UCSD-AML1 (cell line): Measurements from ENCODE around the gene TUBB1.
"Not testable (repeated sequence)": the region's sequence is repeated elsewhere in the genome, so short reads cannot be mapped to it uniquely, and the experiment has no call there.

Experiments used
- DNase-seq: peaks from one replicate; lab custom pipeline; 2025; ENCODE audit not compliant: unreplicated experiment; lab: John Stamatoyannopoulos, UW

Gene TUBB1

DNA sequence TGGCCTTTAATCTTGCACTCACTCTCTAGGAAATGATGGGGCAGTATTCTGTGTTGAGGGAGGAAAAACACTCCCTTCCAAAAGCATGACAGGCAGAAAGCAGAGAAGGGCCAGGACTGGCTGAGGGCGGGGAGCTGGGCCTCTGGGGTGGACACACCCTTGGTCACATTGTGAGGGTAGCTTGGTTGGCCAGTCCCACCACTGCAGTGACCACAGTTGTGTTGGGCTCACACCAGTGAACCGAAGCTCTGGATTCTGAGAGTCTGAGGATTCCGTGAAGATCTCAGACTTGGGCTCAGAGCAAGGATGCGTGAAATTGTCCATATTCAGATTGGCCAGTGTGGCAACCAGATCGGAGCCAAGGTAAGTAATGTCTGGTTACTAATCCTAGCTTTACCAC lies at the start of gene TUBB1:
Gene TUBB1 (plus strand): TSS at position 213 of the 400 bp plus-strand sequence. CDS start 94 bp downstream, at position 307.
- DNase-seq = peak; percentile 52

DNA sequence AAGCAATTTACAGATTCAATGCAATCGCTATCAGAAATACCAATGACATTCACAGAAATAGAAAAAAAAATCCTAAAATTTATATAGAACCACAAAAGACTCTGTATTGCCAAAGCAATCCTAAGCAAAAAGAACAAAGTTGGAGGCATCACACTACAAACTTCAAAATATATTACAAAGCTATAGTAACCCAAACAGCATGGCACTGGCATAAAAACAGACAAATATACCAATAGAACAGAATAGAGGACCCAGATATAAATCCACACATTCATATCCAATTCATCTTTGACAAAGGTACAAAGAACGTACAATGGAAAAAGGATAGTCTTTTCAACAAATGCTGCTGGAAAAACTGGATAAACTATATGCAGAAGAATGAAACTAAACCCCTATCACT lies 49.8 kb upstream of the TUBB1 start:
- DNase-seq = no peak

DNA sequence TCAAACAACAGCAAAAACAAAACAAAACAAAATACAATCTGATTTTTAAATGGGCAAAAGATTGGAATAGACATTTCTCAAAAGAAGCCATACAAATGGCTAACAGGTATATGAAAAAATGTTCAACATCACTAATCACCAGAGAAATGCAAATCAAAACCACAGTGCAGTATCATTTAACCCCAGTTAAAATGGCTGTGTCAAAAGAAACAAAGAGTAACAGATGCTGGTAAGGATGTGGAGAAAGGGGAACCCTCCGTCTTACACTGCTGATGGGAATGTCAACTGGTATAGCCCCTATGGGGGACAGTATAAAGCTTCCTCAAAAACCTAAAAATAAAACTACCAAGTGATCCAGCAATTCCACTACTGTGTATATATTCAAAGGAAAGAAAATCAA lies 49.1 kb upstream of the TUBB1 start:
- DNase-seq = no peak

DNA sequence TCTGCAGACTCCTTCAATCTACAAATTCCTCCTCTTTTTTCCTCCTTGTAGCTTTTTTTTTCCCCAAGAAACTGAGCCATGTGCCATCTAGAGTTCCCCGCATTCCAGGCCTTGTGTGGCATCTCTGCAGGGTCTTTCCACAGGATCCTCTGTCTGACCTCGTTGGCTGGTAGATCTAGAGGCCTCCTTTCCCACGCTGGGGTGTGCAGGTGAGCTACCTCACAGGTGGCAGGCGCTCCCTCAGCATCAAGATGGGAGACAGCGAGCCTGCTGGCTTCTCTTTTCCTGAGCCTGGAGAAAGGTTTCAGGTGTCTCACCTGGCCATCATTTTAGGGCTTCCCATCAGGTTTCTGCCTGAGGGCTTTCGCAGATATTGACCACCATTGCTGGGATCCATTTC lies 47.8 kb upstream of the TUBB1 start:
- no peak for DNase-seq

DNA sequence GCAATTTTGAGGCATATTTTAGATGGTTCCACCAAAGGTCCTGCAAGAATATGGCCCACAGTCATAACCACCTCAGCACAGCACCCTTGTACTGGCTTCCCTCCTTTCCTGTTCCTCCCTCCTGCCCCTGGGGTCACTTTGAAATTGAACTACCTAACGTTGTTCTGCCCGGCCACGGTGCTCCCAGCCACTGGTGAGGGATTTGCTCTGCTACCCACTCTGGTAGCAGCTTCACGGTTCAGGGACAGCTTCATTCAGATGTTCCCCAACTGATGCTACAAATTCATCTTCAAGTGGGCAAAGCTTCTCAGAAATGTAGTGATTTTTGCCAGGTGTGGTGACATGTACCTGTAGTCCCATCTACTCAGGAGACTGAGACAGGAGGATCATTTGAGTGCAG lies 46.0 kb upstream of the TUBB1 start:
- no peak for DNase-seq

DNA sequence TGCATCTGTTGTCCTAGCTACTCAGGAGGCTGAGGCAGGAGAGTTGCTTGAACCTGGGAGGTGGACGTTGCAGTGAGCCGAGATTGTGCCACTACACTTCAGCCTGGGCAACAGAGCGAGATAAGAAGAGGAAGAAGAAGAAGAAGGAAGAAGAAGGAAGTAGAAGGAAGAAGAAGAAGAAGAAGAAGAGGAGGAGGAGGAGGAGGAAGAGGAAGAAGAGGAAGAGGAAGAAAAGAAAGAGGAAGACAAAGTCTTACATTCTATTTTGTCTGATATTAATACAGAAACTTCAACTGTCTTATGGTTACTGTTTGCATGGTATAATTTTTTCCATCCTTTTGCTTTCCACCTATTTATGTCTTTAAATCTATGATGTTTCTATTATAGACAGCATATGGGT lies 45.4 kb upstream of the TUBB1 start:
- no peak for DNase-seq

DNA sequence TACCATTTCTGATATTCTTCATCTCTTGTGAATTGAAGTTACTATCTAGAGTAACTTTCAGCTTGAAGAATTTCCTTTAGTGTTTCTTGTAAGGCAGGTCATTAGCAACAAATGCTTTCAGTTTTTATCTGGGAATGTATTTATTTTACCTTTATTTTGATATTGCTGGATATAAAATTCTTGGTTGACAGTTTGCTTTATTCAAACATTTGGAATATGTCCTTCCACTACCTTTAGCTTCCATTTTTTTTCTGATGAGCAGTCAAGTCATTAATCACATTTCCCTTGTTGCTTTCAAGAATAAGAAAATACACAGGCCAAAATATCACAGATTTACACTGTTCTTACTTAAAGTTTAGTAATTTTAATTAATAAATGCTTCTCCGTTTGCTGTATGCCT lies 43.9 kb upstream of the TUBB1 start:
- no peak for DNase-seq

DNA sequence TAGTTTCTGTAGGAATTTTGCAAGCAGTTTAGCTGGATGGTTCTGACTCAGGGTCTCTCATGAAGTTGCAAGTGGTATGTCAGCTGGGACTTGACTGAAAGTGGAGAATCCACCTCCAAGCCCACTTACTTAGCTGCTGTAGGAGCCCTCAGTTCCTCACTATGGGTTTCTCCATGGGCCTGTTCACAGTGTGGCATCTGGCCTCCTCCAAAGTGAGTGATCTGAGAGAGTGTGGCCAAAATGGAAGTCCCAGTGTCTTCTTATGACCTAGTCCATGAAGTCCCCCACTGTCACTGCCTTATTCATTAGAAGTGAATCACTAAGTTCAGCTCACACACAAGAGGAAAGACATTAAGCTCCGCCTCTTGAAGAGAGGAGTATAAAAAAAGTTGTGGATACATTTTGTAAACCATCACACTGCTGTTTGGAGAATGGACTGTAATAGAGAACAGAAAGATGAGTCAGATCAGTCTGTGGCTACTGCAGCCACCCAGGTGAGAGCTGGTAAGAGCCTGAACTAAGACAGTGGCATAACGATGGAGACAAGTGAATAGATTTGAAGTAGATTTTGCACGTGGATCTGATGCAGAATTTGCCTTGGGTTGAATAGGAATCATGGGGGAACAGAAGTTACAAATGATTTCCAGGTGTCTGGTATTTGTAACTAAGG lies 43.0 kb upstream of the TUBB1 start:
- DNase-seq = no peak

DNA sequence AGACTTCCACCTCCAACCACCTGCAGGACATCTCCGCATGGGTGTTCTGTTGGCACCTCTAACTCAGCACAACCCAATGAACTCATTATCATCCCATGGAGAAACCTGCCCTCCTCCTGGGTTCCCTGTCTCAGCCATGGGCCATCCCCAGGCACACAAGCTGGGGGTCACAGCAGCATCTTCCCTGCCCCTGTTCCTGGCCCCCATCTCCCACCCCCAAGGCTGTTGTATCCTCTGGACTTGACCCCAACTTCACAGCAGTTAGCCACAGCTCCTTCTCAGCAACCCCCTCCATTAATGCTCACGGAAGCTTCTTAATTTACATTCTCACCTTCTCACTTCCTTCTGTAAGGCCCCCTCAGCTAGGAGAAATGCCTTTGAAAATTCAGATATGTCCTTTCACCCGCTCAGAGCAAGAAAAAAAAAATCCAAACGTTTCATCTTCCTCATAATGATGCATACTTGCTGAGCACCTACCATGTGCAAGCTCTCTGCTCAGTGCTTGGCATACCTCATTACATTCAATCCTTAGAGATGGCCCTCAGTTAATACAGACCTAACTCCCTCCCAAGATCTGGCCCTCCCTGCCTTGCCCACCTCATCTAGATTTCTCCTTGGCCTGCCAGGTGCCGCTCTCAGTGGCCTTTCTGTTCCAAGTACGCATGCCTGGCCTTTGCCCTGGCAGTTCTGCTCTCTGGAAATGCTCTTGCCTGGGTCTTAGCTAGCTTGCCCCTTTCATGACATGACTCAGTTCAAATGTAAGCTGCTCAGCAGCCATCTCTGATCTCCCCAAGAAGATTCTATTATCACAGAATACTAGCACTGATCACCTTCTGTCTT lies 40.7 kb upstream of the TUBB1 start:
- DNase-seq = no peak

DNA sequence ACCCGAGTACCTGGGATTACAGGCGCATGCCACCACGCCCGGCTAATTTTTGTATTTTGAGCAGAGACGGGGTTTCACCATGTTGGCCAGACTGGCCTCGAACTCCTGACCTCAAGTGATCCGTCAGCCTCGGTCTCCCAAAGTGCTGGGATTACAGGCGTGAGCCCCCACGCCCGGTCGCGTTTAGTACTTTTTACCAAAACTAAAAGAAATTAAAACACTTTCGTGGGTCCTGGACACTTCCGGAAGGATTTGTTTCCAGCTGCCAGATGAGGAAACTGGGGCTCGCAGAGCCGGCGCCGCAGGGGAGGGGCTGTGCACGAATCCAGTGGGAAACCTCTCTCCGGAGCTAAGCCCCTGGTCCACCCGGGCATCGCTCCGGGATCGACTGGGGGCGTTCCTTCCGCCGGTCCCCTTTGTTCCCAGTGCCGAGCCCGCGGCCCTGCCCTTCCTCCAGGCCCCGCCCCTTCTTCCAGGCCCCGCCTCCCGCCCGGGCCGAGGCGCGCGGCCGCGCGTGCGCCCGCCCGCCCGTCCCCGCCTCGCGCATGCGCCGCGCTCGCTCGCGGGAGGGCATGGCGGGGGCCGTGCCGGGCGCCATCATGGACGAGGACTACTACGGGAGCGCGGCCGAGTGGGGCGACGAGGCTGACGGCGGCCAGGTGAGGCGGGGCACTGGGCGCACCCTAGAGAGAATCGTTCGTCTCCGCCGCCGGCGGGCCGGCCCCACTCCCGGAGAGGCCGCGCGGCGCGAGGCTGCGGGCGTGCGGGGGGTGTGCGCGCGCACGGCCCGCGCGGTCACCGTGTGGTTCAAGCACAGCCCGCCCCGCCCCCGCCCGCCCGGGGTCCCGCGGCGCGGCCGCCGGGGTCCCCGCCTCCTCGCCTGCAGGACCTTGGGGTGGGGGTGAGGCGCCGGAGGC lies 38.3 kb upstream of the TUBB1 start, which contains the start of gene NELFCD:
Gene NELFCD (plus strand): TSS at position 546 of the 917 bp plus-strand sequence. CDS start 54 bp downstream, at position 600.
- peak; percentile 88 for DNase-seq

DNA sequence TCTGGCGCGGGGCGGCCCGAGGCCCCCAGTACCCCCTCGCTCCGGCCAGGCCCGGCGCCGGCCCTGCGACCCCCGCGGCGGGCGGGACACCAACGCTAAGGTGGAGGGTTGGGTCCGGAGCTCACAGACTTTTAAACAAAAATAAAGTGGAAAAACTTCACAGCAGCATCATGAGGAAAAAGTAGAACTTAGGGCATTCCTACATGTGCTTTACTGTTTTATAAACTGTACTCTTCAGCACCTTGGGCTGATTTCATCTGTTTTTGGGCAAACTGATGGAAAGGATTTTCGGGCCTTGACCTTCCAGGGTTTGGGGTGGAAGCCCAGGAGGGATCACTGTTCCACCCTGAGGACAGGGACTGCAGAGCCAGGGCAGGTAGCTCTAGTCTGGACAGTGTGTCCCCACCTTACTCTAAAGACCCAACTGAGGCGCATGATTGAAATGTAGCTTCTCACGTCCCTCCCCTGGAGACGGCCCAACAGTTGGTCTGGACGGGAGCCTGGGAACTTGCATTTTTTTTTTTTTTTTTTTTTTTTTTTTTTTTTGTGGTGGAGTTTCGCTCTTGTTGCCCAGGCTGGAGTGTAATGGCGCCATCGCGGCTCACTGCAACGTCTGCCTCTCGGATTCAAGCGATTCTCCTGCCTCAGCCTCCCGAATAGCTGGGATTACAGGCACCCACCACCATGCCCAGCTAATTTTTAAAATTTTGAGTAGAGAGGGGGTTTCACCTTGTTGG lies 37.4 kb upstream of the TUBB1 start:
- DNase-seq = no peak

DNA sequence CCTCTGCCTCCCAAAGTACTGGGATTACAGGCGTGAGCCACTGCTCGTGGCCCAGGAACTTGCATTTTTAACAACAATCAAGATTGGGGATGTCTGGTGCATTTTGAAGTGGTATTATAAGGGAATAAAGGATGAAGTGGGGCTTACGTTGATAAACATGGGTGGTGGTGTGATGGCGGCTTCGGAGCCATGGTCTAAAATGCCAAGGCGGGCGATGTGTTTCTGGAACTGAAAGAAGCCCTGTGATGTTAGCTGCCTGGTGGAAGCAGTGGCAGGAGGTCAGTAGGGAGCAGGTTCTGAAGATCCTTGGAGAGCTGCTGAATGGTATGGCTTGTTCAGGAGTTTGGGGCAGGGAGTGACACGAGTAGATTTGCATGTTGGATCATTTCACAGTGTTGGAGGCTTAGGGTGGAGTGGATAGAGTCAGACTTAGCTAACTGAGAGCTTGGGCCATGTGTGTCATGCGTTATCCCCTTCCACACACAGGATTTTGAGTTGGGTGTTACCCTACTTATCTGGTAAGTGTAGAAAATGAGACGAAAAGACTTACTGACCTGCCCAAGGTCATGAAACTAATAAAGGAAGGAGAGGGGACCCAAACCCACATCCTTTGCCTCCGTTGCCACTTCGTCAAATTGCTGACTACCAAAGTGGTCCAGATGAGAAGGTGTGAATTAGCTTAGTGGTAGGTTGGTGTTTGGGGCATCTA lies 36.7 kb upstream of the TUBB1 start:
- no peak for DNase-seq

DNA sequence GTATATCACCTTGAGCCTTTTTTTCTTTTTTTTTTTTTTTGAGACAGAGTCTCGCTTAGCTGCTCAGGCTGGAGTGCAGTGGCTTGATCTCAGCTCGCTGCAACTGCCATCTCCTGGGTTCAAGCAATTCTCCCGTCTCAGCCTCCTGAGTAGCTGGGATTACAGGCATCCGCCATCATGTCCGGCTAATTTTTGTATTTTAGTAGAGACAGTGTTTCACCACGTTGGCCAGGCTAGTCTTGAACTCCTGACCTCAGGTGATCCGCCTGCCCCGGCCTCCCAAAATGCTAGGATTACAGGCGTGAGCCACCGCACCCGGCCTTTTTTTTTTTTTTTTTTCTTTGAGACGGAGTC lies 36.1 kb upstream of the TUBB1 start:
- DNase-seq = not testable (repeated sequence)

DNA sequence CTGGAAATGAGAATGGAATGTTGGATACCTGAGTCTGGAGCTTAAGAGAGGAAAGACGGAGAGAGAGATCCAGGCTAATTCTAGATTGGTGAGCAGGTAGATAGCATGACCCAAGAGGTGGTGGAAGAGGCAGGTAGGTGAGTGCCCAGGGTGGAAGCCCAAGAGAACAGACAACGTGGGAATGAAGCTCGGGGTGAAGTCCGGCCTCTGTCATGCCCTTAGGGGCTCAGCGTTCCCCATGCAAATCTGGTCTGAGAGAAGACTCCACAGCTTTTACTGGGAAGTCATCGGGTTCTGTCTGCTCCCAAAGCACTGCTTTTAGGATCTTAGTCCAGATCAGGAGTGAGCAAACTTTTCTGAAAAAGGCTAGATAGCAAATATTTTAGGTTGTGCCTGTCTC lies 34.5 kb upstream of the TUBB1 start:
- no peak for DNase-seq

DNA sequence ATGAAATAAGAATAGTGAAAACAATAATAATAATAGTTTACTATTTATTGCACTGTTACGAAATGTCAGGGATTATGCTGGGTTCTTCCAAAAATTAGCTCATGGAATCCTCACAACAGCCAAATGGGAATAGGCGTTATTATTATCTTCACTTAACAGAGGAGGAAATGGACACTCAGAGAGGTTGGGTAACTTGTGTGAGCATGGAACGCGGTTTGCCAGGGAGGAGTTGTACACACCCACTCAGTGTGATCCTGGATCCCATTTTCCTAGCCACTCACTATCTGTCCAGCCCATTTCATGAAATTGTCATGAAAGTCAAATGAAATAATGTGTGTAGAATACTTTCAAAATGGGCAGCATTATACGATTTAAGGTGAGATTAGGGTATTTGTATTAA lies 33.6 kb upstream of the TUBB1 start:
- no peak for DNase-seq

DNA sequence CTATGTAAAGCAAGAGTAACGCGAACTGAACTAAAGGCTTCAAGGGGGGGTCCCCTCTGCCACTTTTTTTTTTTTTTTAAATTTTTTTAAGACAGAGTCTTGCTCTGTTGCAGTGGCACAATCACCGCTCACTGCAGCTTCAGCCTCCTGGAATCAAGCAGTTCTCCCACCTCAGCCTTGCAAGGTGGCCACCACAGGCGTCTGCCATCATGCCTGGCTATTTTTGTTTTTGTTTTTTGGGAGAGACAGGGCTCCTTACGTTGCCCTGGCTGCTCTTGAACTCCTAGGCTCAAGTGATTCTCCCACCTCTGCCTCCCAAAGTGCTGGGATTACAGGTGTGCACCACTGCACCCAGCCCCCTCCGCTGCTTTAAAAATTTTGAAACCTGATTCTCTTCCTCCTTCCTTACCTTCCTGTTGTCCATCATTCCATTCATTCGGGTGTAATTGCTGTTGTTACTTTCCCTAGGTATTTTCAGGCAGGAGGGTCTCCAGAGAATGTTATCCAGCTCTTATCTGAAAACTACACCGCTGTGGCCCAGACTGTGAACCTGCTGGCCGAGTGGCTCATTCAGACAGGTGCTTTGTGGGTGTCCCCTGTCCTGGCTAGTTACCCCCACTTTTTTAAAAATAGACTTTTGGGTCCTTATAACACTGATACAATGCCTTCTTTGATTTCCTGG lies 32.8 kb upstream of the TUBB1 start:
- no peak for DNase-seq

DNA sequence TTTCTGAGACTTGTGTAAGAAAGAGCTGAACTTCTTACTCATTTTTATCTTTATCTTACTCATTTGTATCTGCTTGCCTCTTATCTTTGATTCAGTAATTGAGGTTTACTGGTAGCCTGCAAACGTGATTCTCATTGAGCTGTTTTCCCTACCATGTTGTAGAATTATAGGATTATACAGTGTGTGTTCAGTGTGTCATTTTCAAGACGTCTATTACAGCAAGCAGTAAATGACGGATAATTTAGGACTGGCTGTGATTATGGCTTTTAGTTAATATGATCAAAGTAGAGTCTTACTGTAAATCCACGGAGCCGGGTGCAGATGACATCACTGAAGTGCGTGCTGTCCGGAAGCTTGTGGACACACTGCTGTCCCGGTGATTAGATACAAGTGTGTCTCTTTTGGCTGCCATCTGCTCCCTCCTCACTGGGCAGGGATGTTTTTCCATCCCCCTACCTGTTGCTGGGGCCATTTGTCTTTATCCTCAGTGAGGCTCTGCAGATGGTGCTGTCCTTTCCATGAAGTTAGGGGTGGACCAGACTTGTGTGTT lies 32.2 kb upstream of the TUBB1 start:
- no peak for DNase-seq

DNA sequence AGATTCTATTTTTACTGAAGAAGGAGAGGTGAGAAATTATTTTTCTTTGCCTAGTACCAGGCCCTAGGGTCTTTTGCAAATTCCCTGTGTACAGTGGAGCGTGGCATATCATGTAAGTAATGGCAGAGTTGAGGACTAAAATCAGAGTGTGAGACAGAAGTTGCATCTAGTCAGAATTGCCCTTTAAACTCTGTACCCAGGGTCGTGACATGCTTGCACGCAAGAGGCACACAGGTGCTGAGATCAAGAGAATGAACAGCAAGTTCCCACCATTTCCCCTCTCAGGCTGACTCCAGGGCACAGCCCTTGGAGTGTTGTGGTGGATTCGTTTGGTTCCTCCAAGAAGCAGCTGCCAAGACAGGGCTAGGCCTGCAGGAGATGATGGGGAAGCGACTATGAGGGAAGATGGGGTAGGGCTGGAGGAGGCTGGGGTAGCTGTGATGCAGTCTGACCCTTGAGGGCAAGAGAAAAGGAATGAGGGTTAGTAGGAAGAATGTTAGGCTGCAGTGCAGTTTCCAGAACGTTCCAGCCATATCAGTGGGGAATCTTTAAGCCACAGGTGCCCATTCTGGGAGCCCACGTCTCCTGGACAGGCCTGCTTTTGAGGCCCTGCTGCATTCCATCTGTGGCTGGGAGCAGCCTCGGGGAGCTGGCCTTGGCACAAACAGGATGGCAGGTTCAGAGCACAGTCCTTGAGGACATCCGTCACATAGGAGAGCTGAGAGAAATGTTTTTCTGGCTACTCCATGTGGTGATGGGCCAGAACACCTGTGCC lies 31.3 kb upstream of the TUBB1 start:
- DNase-seq = no peak

DNA sequence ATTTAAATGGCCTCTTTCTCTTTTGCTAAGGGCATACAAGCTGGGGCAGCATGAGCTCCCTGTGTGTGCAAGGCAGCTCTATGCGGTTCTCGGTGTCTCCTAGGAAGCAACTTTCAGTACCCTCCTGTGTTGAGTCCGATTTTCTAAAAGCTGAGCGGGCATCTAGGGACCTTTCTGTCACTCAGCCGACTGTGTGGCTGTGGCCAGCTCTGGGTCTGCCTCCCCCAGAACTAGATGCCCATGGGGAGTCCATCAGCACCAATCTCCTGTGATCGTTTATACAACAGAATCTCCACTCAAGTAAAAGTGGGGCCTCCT lies 30.7 kb upstream of the TUBB1 start:
- DNase-seq = no peak
